Measurements from ENCODE around the gene FRMD4A.

- no peak for TF ChIP-seq CTCF (conservative IDR thresholded peaks at IDR 0.05)
- no peak for TF ChIP-seq EZH2 (IDR thresholded peaks at IDR 0.05; ENCODE audit: low read depth)
Measured at GRCh38 chr10:14040787-14041631, 289.7 kb downstream of the FRMD4A start.
